ENCODE measurements around the gene RFX6.
"Not testable (repeated sequence)": the region's sequence is repeated elsewhere in the genome, so short reads cannot be mapped to it uniquely, and the experiment has no call there.

RFX6 gene

GRCh38 chr6:116876635-116877611, at the start of gene RFX6:
Gene RFX6, plus strand, starts transcription at chr6:116877242. Its CDS starts 34 bp downstream, at chr6:116877276.
- peaks cover 0 to 11% (median 9%) of the 10 kb centered on the region in 5 donors for H3K4me1 ChIP-seq (ENCODE audit: control insufficient read depth in 5 of 5, insufficient read depth in 5 of 5, low read length in 5 of 5)
- H3K9ac ChIP-seq (ENCODE audit: low read length in 5 of 5), result no peak within 1 kb of the TSS
- no peak within 1 kb of the TSS for H3K27ac ChIP-seq (ENCODE audit: low read depth, low read length)
- H3K9me3 ChIP-seq (ENCODE audit: control insufficient read depth in 5 of 5, low read length in 5 of 5), result peaks cover 0 to 6% (median 3%) of the 10 kb centered on the region in 5 donors
- H3K27me3 ChIP-seq (ENCODE audit: control insufficient read depth in 5 of 5, insufficient read depth in 4 of 5, low read length in 5 of 5), result peaks cover 14 to 31% (median 20%) of the 10 kb centered on the region in 5 donors
- no peaks in the 10 kb centered on the region for H3K36me3 ChIP-seq (ENCODE audit: control insufficient read depth in 5 of 5, insufficient read depth in 5 of 5, low read length in 5 of 5)
- H3K4me3 ChIP-seq (ENCODE audit: low read depth in 1 of 5, low read length in 5 of 5), result peak within 1 kb of the TSS in 2 of 5 donors; percentile 12 to 32

- Histone ChIP-seq H3K27ac (ENCODE audit: low read depth, low read length) (no peak overlapping the region), H3K27me3 (ENCODE audit: control insufficient read depth in 5 of 5, insufficient read depth in 4 of 5, low read length in 5 of 5) (no peaks in the 10 kb centered on the region), H3K9ac (ENCODE audit: low read length in 5 of 5) (no peak overlapping the region), H3K4me1 (ENCODE audit: control insufficient read depth in 5 of 5, insufficient read depth in 5 of 5, low read length in 5 of 5) (no peaks in the 10 kb centered on the region), H3K9me3 (ENCODE audit: control insufficient read depth in 5 of 5, low read length in 5 of 5) (peaks cover 0 to 3% (median 0%) of the 10 kb centered on the region in 5 donors), H3K36me3 (ENCODE audit: control insufficient read depth in 5 of 5, insufficient read depth in 5 of 5, low read length in 5 of 5) (no peaks in the 10 kb centered on the region), H3K4me3 (ENCODE audit: low read depth in 1 of 5, low read length in 5 of 5) (no peak overlapping the region)
These were observed 49.3 kb upstream of the RFX6 start for GRCh38 chr6:116827561-116828240.

DNA sequence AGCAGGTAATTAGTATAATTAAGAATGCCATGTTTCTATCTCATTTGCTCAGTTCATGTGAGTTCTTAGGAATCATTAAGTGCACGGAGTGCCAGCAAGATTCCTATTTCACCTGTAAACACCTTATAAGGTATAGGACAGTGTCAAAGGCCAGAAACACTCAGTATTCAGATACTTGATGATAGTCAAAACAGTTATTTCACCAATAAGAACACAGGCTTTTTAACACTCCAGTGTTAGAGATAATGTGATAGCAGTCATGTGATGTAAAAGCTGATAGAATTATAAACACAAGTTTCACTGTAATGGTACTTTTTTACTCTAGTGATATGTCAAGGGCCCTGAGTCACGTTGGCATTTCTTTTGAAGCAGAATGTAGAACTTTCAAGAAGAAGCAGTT, 48.1 kb upstream of the RFX6 start, which contains the start of gene GPRC6A:
GPRC6A (minus strand) TSS at position 101 of the 400 bp plus-strand sequence; CDS start at position 31, 70 bp downstream.
- no peak within 1 kb of the TSS for H3K4me3 ChIP-seq (ENCODE audit: low read depth in 1 of 5, low read length in 5 of 5)

GRCh38 chr6:116834526-116834925, 42.5 kb upstream of the RFX6 start:
- H3K4me1 ChIP-seq (ENCODE audit: control insufficient read depth in 5 of 5, insufficient read depth in 5 of 5, low read length in 5 of 5); H3K9me3 ChIP-seq (ENCODE audit: control insufficient read depth in 5 of 5, low read length in 5 of 5); H3K27ac ChIP-seq (ENCODE audit: low read depth, low read length); H3K4me3 ChIP-seq (ENCODE audit: low read depth in 1 of 5, low read length in 5 of 5); H3K9ac ChIP-seq (ENCODE audit: low read length in 5 of 5); H3K27me3 ChIP-seq (ENCODE audit: control insufficient read depth in 5 of 5, insufficient read depth in 4 of 5, low read length in 5 of 5); H3K36me3 ChIP-seq (ENCODE audit: control insufficient read depth in 5 of 5, insufficient read depth in 5 of 5, low read length in 5 of 5): not testable (repeated sequence)

More for the DNA sequence above, 48.1 kb upstream of the RFX6 start, which contains the start of gene GPRC6A:
- H3K27ac ChIP-seq (ENCODE audit: low read depth, low read length), result no peak within 1 kb of the TSS
- H3K27me3 ChIP-seq (ENCODE audit: control insufficient read depth in 5 of 5, insufficient read depth in 4 of 5, low read length in 5 of 5), result no peaks in the 10 kb centered on the region
- no peaks in the 10 kb centered on the region for H3K4me1 ChIP-seq (ENCODE audit: control insufficient read depth in 5 of 5, insufficient read depth in 5 of 5, low read length in 5 of 5)
- no peaks in the 10 kb centered on the region for H3K36me3 ChIP-seq (ENCODE audit: control insufficient read depth in 5 of 5, insufficient read depth in 5 of 5, low read length in 5 of 5)
- H3K9ac ChIP-seq (ENCODE audit: low read length in 5 of 5), result no peak within 1 kb of the TSS
- H3K9me3 ChIP-seq (ENCODE audit: control insufficient read depth in 5 of 5, low read length in 5 of 5), result no peaks in the 10 kb centered on the region

GRCh38 chr6:116836606-116837342, 40.3 kb upstream of the RFX6 start:
- Histone ChIP-seq H3K4me3 (ENCODE audit: low read depth in 1 of 5, low read length in 5 of 5) (no peak overlapping the region), H3K36me3 (ENCODE audit: control insufficient read depth in 5 of 5, insufficient read depth in 5 of 5, low read length in 5 of 5) (no peaks in the 10 kb centered on the region), H3K27ac (ENCODE audit: low read depth, low read length) (no peak overlapping the region), H3K9me3 (ENCODE audit: control insufficient read depth in 5 of 5, low read length in 5 of 5) (no peaks in the 10 kb centered on the region), H3K27me3 (ENCODE audit: control insufficient read depth in 5 of 5, insufficient read depth in 4 of 5, low read length in 5 of 5) (no peaks in the 10 kb centered on the region), H3K4me1 (ENCODE audit: control insufficient read depth in 5 of 5, insufficient read depth in 5 of 5, low read length in 5 of 5) (no peaks in the 10 kb centered on the region), H3K9ac (ENCODE audit: low read length in 5 of 5) (no peak overlapping the region)

DNA sequence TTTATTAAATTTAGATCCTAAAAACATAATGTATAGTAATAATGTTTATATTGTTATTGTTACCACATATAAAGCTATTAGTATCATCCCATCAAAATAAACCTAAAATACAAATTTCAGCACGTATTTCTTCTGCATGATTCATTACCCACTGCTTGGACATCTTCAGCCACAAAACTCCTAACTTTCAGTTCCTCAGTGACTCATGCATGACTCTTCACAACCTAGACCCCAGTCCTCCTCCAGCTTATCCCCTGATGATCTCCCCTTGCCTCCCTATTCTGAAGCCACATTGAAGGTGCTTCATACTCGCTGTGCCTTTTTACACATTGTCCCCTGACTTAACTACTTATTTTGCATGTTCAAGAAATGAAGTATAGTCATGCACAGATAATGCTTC, 37.0 kb upstream of the RFX6 start:
- no peaks in the 10 kb centered on the region for H3K4me1 ChIP-seq (ENCODE audit: control insufficient read depth in 5 of 5, insufficient read depth in 5 of 5, low read length in 5 of 5)
- no peak overlapping the region for H3K27ac ChIP-seq (ENCODE audit: low read depth, low read length)

DNA sequence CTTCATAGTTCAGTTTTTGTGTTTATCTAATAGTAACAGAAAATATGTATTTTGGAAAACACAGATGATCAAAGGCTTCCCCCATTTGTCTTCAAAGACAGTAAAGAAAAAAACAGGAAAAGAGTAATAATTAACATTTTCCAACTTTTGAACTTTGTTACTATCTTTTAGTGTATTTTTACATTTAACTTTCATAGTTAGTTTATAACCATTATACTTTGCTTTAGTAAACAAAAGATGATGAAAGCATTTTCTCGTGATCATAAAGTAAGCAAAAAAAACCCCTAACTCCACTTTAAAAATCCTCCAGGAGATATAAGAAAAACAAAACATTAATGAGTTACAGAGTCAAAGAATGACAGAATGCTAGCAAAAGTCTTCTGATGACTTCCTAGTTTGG, 34.6 kb upstream of the RFX6 start:
- no peak overlapping the region for H3K4me3 ChIP-seq (ENCODE audit: low read depth in 1 of 5, low read length in 5 of 5)
- H3K27ac ChIP-seq (ENCODE audit: low read depth, low read length), result no peak overlapping the region
- H3K9ac ChIP-seq (ENCODE audit: low read length in 5 of 5), result no peak overlapping the region
- no peaks in the 10 kb centered on the region for H3K36me3 ChIP-seq (ENCODE audit: control insufficient read depth in 5 of 5, insufficient read depth in 5 of 5, low read length in 5 of 5)
- H3K27me3 ChIP-seq (ENCODE audit: control insufficient read depth in 5 of 5, insufficient read depth in 4 of 5, low read length in 5 of 5), result no peaks in the 10 kb centered on the region
- no peaks in the 10 kb centered on the region for H3K4me1 ChIP-seq (ENCODE audit: control insufficient read depth in 5 of 5, insufficient read depth in 5 of 5, low read length in 5 of 5)
- H3K9me3 ChIP-seq (ENCODE audit: control insufficient read depth in 5 of 5, low read length in 5 of 5), result no peaks in the 10 kb centered on the region

More for the DNA sequence above, 37.0 kb upstream of the RFX6 start:
- no peak overlapping the region for H3K9ac ChIP-seq (ENCODE audit: low read length in 5 of 5)
- H3K27me3 ChIP-seq (ENCODE audit: control insufficient read depth in 5 of 5, insufficient read depth in 4 of 5, low read length in 5 of 5), result no peaks in the 10 kb centered on the region
- H3K36me3 ChIP-seq (ENCODE audit: control insufficient read depth in 5 of 5, insufficient read depth in 5 of 5, low read length in 5 of 5), result no peaks in the 10 kb centered on the region
- H3K9me3 ChIP-seq (ENCODE audit: control insufficient read depth in 5 of 5, low read length in 5 of 5), result no peaks in the 10 kb centered on the region
- H3K4me3 ChIP-seq (ENCODE audit: low read depth in 1 of 5, low read length in 5 of 5), result no peak overlapping the region

- Histone ChIP-seq H3K4me1 (ENCODE audit: control insufficient read depth in 5 of 5, insufficient read depth in 5 of 5, low read length in 5 of 5) (no peaks in the 10 kb centered on the region), H3K4me3 (ENCODE audit: low read depth in 1 of 5, low read length in 5 of 5) (no peak overlapping the region), H3K9ac (ENCODE audit: low read length in 5 of 5) (no peak overlapping the region), H3K36me3 (ENCODE audit: control insufficient read depth in 5 of 5, insufficient read depth in 5 of 5, low read length in 5 of 5) (no peaks in the 10 kb centered on the region), H3K27ac (ENCODE audit: low read depth, low read length) (no peak overlapping the region), H3K27me3 (ENCODE audit: control insufficient read depth in 5 of 5, insufficient read depth in 4 of 5, low read length in 5 of 5) (no peaks in the 10 kb centered on the region), H3K9me3 (ENCODE audit: control insufficient read depth in 5 of 5, low read length in 5 of 5) (no peaks in the 10 kb centered on the region)
These were observed 29.8 kb upstream of the RFX6 start for GRCh38 chr6:116847227-116847626.

GRCh38 chr6:116858060-116858459, 19.0 kb upstream of the RFX6 start:
- no peak overlapping the region for H3K9ac ChIP-seq (ENCODE audit: low read length in 5 of 5)
- no peaks in the 10 kb centered on the region for H3K27me3 ChIP-seq (ENCODE audit: control insufficient read depth in 5 of 5, insufficient read depth in 4 of 5, low read length in 5 of 5)
- H3K4me1 ChIP-seq (ENCODE audit: control insufficient read depth in 5 of 5, insufficient read depth in 5 of 5, low read length in 5 of 5), result no peaks in the 10 kb centered on the region
- H3K36me3 ChIP-seq (ENCODE audit: control insufficient read depth in 5 of 5, insufficient read depth in 5 of 5, low read length in 5 of 5), result no peaks in the 10 kb centered on the region
- no peak overlapping the region for H3K4me3 ChIP-seq (ENCODE audit: low read depth in 1 of 5, low read length in 5 of 5)
- no peak overlapping the region for H3K27ac ChIP-seq (ENCODE audit: low read depth, low read length)
- peaks cover 2 to 23% (median 14%) of the 10 kb centered on the region in 5 donors for H3K9me3 ChIP-seq (ENCODE audit: control insufficient read depth in 5 of 5, low read length in 5 of 5)

Data from subcutaneous abdominal adipose tissue (tissue), 5 donors.